Activated CD4-positive, CD25-positive, alpha-beta regulatory T cell treated with anti-CD3 and anti-CD28 coated beads, Interleukin-2, amount 50 U/mL, for 16 hours (primary cell): ENCODE measurements around the gene FYB1.
"Not testable (repeated sequence)": the region's sequence is repeated elsewhere in the genome, so short reads cannot be mapped to it uniquely, and the experiment has no call there.

Experiments
- DNase-seq: peaks from one replicate; pipeline ENCODE4 v3.0.0-alpha.2; 2020; ENCODE audit warnings: low read depth, low spot score

FYB1 gene

GRCh38 chr5:39186722-39187539 is 32.4 kb downstream of the FYB1 start:
- DNase-seq, result no peak

GRCh38 chr5:39186289-39186688 is 33.1 kb downstream of the FYB1 start:
- no peak for DNase-seq

GRCh38 chr5:39185761-39186160 is 33.6 kb downstream of the FYB1 start:
- DNase-seq, result no peak

GRCh38 chr5:39179561-39179960 is 39.8 kb downstream of the FYB1 start:
- not testable (repeated sequence) for DNase-seq

GRCh38 chr5:39178861-39179260 is 40.5 kb downstream of the FYB1 start:
- no peak for DNase-seq

GRCh38 chr5:39178171-39178570 is 41.2 kb downstream of the FYB1 start:
- no peak for DNase-seq

GRCh38 chr5:39177631-39177964 is 41.8 kb downstream of the FYB1 start:
- no peak for DNase-seq

- DNase-seq, result no peak
These were observed 42.4 kb downstream of the FYB1 start for GRCh38 chr5:39176759-39177630.

GRCh38 chr5:39175273-39175955 is 43.9 kb downstream of the FYB1 start:
- DNase-seq, result no peak

- no peak for DNase-seq
These were observed 46.3 kb downstream of the FYB1 start for GRCh38 chr5:39173069-39173468.

GRCh38 chr5:39172593-39172992 is 46.8 kb downstream of the FYB1 start:
- no peak for DNase-seq

GRCh38 chr5:39171647-39172046 is 47.7 kb downstream of the FYB1 start:
- no peak for DNase-seq

GRCh38 chr5:39169081-39169480 is 50.3 kb downstream of the FYB1 start:
- no peak for DNase-seq

GRCh38 chr5:39167972-39168342 is 51.4 kb downstream of the FYB1 start:
- DNase-seq, result no peak

- no peak for DNase-seq
These were observed 52.0 kb downstream of the FYB1 start for GRCh38 chr5:39167141-39167971.

- no peak for DNase-seq
These were observed 54.6 kb downstream of the FYB1 start for GRCh38 chr5:39164529-39165402.

- no peak for DNase-seq
These were observed 55.3 kb downstream of the FYB1 start for GRCh38 chr5:39164016-39164415.

- DNase-seq, result no peak
These were observed 57.8 kb downstream of the FYB1 start for GRCh38 chr5:39161578-39161977.

- no peak for DNase-seq
These were observed 58.7 kb downstream of the FYB1 start for GRCh38 chr5:39160576-39161213.
